Right renal cortex interstitium (tissue), 3 donors: ENCODE measurements around the gene CEBPA. TPM values are rescaled to one million over a fixed set of nuclear protein-coding genes. Genes with fewer than 3 reads are reported as not detected.

Experiments
- DNase-seq, 3 donors: peaks; one replicate each; pipeline ENCODE4 v3.0.0-alpha.2; 2013; ENCODE audit warnings: low read depth in 3 of 3, low spot score in 2 of 3
- polyA plus RNA-seq, 3 donors: library from polyadenylated mRNA; unstranded; fragments of 120-200 nt; gene quantifications; one replicate each; pipeline ENCODE4 v1.2.1, GENCODE V29; 2013; ENCODE audit not compliant: insufficient read length in 3 of 3

The CEBPA gene
- polyA plus RNA-seq, 3 donors, result 2.4 to 4.2 (median 3.7) TPM

- DNase-seq, result no peak
Observed at GRCh38 chr19:33274663-33275558, 27.4 kb downstream of the CEBPA start.

GRCh38 chr19:33273881-33274662, 28.3 kb downstream of the CEBPA start:
- DNase-seq, result no peak

- no peak for DNase-seq
Observed at GRCh38 chr19:33273065-33273736, 29.1 kb downstream of the CEBPA start.

- no peak for DNase-seq
Observed at GRCh38 chr19:33271246-33272021, 30.9 kb downstream of the CEBPA start.

GRCh38 chr19:33270769-33271168, 31.6 kb downstream of the CEBPA start:
- DNase-seq, result no peak

GRCh38 chr19:33269016-33269415, 33.3 kb downstream of the CEBPA start:
- no peak for DNase-seq

GRCh38 chr19:33268162-33268991, 34.0 kb downstream of the CEBPA start:
- no peak for DNase-seq

- DNase-seq, result no peak
Observed at GRCh38 chr19:33267706-33268105, 34.6 kb downstream of the CEBPA start.

- no peak for DNase-seq
Observed at GRCh38 chr19:33266974-33267484, 35.3 kb downstream of the CEBPA start.

GRCh38 chr19:33264881-33265445, 37.4 kb downstream of the CEBPA start:
- DNase-seq, result no peak

GRCh38 chr19:33263325-33264023, 38.9 kb downstream of the CEBPA start:
- DNase-seq, result no peak

GRCh38 chr19:33261511-33262189, 40.7 kb downstream of the CEBPA start:
- no peak for DNase-seq

GRCh38 chr19:33260628-33261418, 41.5 kb downstream of the CEBPA start:
- DNase-seq, result no peak

GRCh38 chr19:33259539-33259938, 42.8 kb downstream of the CEBPA start:
- DNase-seq, result no peak

- DNase-seq, result no peak
Observed at GRCh38 chr19:33257828-33258227, 44.5 kb downstream of the CEBPA start.

- no peak for DNase-seq
Observed at GRCh38 chr19:33256261-33256660, 46.1 kb downstream of the CEBPA start.

GRCh38 chr19:33255781-33256180, 46.6 kb downstream of the CEBPA start:
- DNase-seq, result no peak
